ENCODE measurements around the gene PTX4. TPM values are rescaled to one million over a fixed set of nuclear protein-coding genes. Genes with fewer than 3 reads are reported as not detected.

Gene PTX4
- total RNA-seq, 1 donor from 2014 or later: not detected

GRCh38 chr16:1506494-1507213, 17.9 kb upstream of the PTX4 start:
- intact Hi-C loops (cut with DNase I): no loop called here
- DNase-seq (ENCODE audit: extremely low spot score in 2 of 2): no peak
- no peak overlapping the region for H3K27ac ChIP-seq
- peaks cover 0 to 49% of the 10 kb centered on the region in 2 donors for H3K36me3 ChIP-seq
- no peaks in the 10 kb centered on the region for H3K27me3 ChIP-seq
- H3K9me3 ChIP-seq: no peaks in the 10 kb centered on the region
- H3K4me1 ChIP-seq: peaks cover 5% of the 10 kb centered on the region
- TF ChIP-seq POLR2A (IDR thresholded peaks at IDR 0.05) (no peak), CTCF (IDR thresholded peaks at IDR 0.05) (no peak), POLR2AphosphoS5 (IDR thresholded peaks at IDR 0.05; ENCODE audit: insufficient read depth in 1 of 2, low read depth in 1 of 2) (no peak)
- H3K4me3 ChIP-seq: no peak overlapping the region

GRCh38 chr16:1505912-1506311, 17.2 kb upstream of the PTX4 start:
- TF ChIP-seq POLR2AphosphoS5 (IDR thresholded peaks at IDR 0.05; ENCODE audit: insufficient read depth in 1 of 2, low read depth in 1 of 2): no peak
- TF ChIP-seq POLR2A (IDR thresholded peaks at IDR 0.05): no peak
- no peak for TF ChIP-seq CTCF (IDR thresholded peaks at IDR 0.05)
- DNase-seq (ENCODE audit: extremely low spot score in 2 of 2): no peak
- H3K9me3 ChIP-seq: no peaks in the 10 kb centered on the region
- H3K4me1 ChIP-seq: peaks cover 5% of the 10 kb centered on the region
- intact Hi-C loops (cut with DNase I): no loop called here
- peaks cover 0 to 56% of the 10 kb centered on the region in 2 donors for H3K36me3 ChIP-seq
- H3K27me3 ChIP-seq: no peaks in the 10 kb centered on the region
- H3K4me3 ChIP-seq: no peak overlapping the region
- no peak overlapping the region for H3K27ac ChIP-seq

GRCh38 chr16:1505073-1505844, 16.5 kb upstream of the PTX4 start:
- intact Hi-C loops (cut with DNase I): no loop called here
- Histone ChIP-seq H3K9me3 (no peaks in the 10 kb centered on the region), H3K27ac (no peak overlapping the region), H3K36me3 (peaks cover 0 to 63% of the 10 kb centered on the region in 2 donors), H3K4me3 (no peak overlapping the region), H3K4me1 (peaks cover 3% of the 10 kb centered on the region), H3K27me3 (no peaks in the 10 kb centered on the region)
- TF ChIP-seq POLR2A (IDR thresholded peaks at IDR 0.05) (no peak), CTCF (IDR thresholded peaks at IDR 0.05) (no peak), POLR2AphosphoS5 (IDR thresholded peaks at IDR 0.05; ENCODE audit: insufficient read depth in 1 of 2, low read depth in 1 of 2) (no peak)
- DNase-seq (ENCODE audit: extremely low spot score in 2 of 2): no peak

- no peak for DNase-seq (ENCODE audit: extremely low spot score in 2 of 2)
- Histone ChIP-seq H3K9me3 (no peaks in the 10 kb centered on the region), H3K4me3 (no peak overlapping the region), H3K4me1 (no peaks in the 10 kb centered on the region), H3K27me3 (no peaks in the 10 kb centered on the region), H3K27ac (no peak overlapping the region), H3K36me3 (peaks cover 0 to 68% of the 10 kb centered on the region in 2 donors)
- TF ChIP-seq CTCF (IDR thresholded peaks at IDR 0.05) (no peak), POLR2A (IDR thresholded peaks at IDR 0.05) (no peak), POLR2AphosphoS5 (IDR thresholded peaks at IDR 0.05; ENCODE audit: insufficient read depth in 1 of 2, low read depth in 1 of 2) (no peak)
- intact Hi-C loops (cut with DNase I): no loop called here
Measured at GRCh38 chr16:1503110-1503955, 14.6 kb upstream of the PTX4 start.
